GM12878 (cell line): ENCODE measurements around the gene CCNB1.
A peak's percentile ranks its signal among the peaks of the same experiment; 100 is the strongest.

Experiments used
- POLR2A ChIP-seq: IDR thresholded peaks from 2 replicates; pipeline ENCODE4 v1.6.1; 2011; ENCODE audit warnings: low read depth, mild to moderate bottlenecking, low read length
- RBBP5 ChIP-seq: fragments of 200-600 bp; sonication (generic); conservative IDR thresholded peaks from 2 replicates; pipeline ENCODE4 v1.6.1; 2016
- SREBF1 ChIP-seq: IDR thresholded peaks from 2 replicates; pipeline ENCODE4 v1.6.1; 2012; ENCODE audit warnings: mild to moderate bottlenecking, low read length
- TAF1 ChIP-seq: IDR thresholded peaks from 2 replicates; pipeline ENCODE4 v1.6.1; 2011; ENCODE audit warnings: mild to moderate bottlenecking, low read depth, low read length, borderline replicate concordance
- ZBTB11 ChIP-seq: fragments of 450-650 bp; formaldehyde crosslinking; IDR thresholded peaks from 2 replicates; pipeline ENCODE4 v1.5.0; 2022; ENCODE audit warnings: mild to moderate bottlenecking, missing genetic modification characterization
- TF ChIP-seq, protein P1 (sequence below), 3 experiments: IDR thresholded peaks in 2 of 3; conservative IDR thresholded peaks in 1 of 3; 2 replicates each; pipeline ENCODE4 v1.5.1; 2011; ENCODE audit warnings: low read depth in 3 of 3, low read length in 3 of 3, mild to moderate bottlenecking in 3 of 3, control low read depth in 2 of 3, moderate library complexity in 2 of 3, inconsistent platforms in 1 of 3, mixed read lengths in 1 of 3; ENCODE audit not compliant: control insufficient read depth in 2 of 3, insufficient read depth in 1 of 3; ENCODE audit errors: extremely low read depth in 1 of 3

DNA sequence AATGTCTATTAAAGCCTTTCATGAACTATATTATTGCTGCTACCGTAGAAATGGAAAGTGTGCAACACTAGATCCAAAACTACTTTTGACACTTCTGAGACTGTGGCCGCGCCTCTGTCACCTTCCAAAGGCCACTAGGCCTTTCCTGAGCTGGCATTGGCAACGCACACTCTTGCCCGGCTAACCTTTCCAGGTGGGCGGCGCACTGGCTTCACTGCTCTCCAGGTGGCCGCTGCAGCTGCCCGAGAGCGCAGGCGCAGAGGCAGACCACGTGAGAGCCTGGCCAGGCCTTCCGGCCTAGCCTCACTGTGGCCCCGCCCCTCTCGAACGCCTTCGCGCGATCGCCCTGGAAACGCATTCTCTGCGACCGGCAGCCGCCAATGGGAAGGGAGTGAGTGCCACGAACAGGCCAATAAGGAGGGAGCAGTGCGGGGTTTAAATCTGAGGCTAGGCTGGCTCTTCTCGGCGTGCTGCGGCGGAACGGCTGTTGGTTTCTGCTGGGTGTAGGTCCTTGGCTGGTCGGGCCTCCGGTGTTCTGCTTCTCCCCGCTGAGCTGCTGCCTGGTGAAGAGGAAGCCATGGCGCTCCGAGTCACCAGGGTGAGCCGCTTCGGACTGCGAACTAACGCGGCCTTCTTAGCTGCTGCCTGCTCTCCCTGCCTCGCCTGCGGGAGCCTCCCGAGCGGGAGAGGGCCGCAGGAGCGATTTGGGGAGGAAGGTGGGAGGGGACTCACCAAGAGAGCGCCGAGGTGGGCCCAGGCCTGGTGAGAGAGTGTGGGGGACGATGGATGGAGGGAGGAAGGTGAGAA, at the start of gene CCNB1:
- TF ChIP-seq TAF1 (peak; percentile 34; the same call in 1 of the 2 replicates), ZBTB11 (CRISPR knock-in tag) (no peak), POLR2A (peak; percentile 90), SREBF1 (no peak), RBBP5 (no peak)
- TF ChIP-seq, protein P1, sequence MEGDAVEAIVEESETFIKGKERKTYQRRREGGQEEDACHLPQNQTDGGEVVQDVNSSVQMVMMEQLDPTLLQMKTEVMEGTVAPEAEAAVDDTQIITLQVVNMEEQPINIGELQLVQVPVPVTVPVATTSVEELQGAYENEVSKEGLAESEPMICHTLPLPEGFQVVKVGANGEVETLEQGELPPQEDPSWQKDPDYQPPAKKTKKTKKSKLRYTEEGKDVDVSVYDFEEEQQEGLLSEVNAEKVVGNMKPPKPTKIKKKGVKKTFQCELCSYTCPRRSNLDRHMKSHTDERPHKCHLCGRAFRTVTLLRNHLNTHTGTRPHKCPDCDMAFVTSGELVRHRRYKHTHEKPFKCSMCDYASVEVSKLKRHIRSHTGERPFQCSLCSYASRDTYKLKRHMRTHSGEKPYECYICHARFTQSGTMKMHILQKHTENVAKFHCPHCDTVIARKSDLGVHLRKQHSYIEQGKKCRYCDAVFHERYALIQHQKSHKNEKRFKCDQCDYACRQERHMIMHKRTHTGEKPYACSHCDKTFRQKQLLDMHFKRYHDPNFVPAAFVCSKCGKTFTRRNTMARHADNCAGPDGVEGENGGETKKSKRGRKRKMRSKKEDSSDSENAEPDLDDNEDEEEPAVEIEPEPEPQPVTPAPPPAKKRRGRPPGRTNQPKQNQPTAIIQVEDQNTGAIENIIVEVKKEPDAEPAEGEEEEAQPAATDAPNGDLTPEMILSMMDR (IDR thresholded peaks at IDR 0.05 in 2 of 3, conservative IDR thresholded peaks at IDR 0.05 in 1 of 3; ENCODE audit: control insufficient read depth in 2 of 3, extremely low read depth in 1 of 3, insufficient read depth in 1 of 3, low read depth in 3 of 3, low read length in 3 of 3) = 0 out of 6 replicates have a peak, but pooled peaks of 1 of the 3 experiments have one; percentile 3
